Epithelial cell of umbilical artery (primary cell): ENCODE data around the gene SMYD5. TPM values are rescaled to one million over a fixed set of nuclear protein-coding genes. Genes with fewer than 3 reads are reported as not detected.

Source experiments
- total RNA-seq: library from RNA; depleted of rRNA; stranded (reverse); fragments of >200 nt; gene quantifications from 2 replicates; pipeline ENCODE4 v1.2.3, GENCODE V29; 2014

SMYD5 gene
- 14.0 and 19.9 TPM in 2 replicates for total RNA-seq

GRCh38 chr2:73214120-73215035 lies at the start of gene SMYD5:
Gene SMYD5, plus strand, starts transcription at chr2:73214245. Its CDS starts 22 bp downstream, at chr2:73214267.

GRCh38 chr2:73202156-73203054 lies 11.6 kb upstream of the SMYD5 start, which contains the start of gene NOTO:
Gene NOTO, plus strand, starts transcription at chr2:73202574. Its CDS starts 93 bp downstream, at chr2:73202667.

GRCh38 chr2:73233154-73233931 lies 19.3 kb downstream of the SMYD5 start, which contains the start of gene PRADC1:
Gene PRADC1, minus strand, starts transcription at chr2:73233239. Its CDS starts 79 bp downstream, at chr2:73233160.

GRCh38 chr2:73233932-73234832 lies 20.1 kb downstream of the SMYD5 start, which contains the start of gene CCT7:
Gene CCT7, plus strand, starts transcription at chr2:73234308. Its CDS starts 71 bp downstream, at chr2:73234379.

Other genes with a start within 250 kb of the SMYD5 start
- 8.1 and 10.8 TPM in 2 replicates for gene SFXN5, start 142.5 kb upstream of the SMYD5 start, total RNA-seq
- gene RAB11FIP5, start 101.3 kb upstream of the SMYD5 start, total RNA-seq: 26.3 and 30.4 TPM in 2 replicates
- gene NOTO, start 11.7 kb upstream of the SMYD5 start, total RNA-seq: not detected in 2 replicates
- gene PRADC1, start 19.0 kb downstream of the SMYD5 start, total RNA-seq: 17.8 and 19.2 TPM in 2 replicates
- gene CCT7, start 20.1 kb downstream of the SMYD5 start, total RNA-seq: 547 and 759 TPM in 2 replicates
- 0.46 and 1.3 TPM in 2 replicates for gene FBXO41, start 70.2 kb downstream of the SMYD5 start, total RNA-seq
- gene EGR4, start 79.3 kb downstream of the SMYD5 start, total RNA-seq: not detected in 2 replicates
- 9.9 and 10.4 TPM in 2 replicates for gene ALMS1, start 171.6 kb downstream of the SMYD5 start, total RNA-seq